Fibroblast of peridontal ligament (primary cell): Measurements from ENCODE around the gene RTEL1.

ENCODE experiments used
- DNase-seq: peaks from one replicate; pipeline ENCODE4 v3.0.0-alpha.2; 2010; ENCODE audit errors: extremely low read depth

Gene RTEL1

DNA sequence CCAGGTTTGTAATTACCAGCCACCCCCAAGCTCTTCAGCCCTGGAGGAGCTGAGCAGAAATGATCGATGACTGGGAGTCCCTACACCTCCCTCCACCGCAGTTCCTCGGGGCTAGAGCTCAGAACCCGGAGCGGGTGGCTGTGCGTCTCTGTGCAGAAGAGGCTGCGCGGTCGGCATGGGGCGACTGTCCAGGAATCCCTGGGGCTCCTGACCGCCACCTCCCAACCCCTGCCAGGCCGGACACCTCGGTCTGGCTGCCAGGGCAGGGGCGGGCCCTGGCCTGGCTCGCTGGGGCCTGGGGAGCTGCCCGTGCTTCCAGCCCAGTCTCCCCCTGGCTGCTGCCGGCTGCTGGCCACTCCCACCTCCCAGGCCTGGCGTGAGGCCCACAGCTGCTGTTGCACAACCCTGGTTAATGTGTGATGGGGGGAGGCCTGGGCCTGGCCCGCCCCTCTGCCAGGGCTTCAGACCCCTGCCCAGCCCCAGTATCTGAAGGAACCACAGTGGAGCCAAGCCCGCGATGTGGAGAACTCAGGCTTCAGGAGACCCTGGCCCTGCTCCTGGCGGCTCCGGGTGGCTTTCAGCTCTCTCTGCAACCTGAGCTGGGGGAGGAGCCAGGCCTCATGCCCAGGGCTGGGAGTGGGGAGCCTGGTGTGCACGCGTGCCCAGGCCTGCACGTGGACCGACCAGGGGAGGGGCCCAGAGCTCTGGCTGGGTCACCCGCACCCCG is 82.7 kb downstream of the RTEL1 start:
- peak; percentile 88 for DNase-seq

DNA sequence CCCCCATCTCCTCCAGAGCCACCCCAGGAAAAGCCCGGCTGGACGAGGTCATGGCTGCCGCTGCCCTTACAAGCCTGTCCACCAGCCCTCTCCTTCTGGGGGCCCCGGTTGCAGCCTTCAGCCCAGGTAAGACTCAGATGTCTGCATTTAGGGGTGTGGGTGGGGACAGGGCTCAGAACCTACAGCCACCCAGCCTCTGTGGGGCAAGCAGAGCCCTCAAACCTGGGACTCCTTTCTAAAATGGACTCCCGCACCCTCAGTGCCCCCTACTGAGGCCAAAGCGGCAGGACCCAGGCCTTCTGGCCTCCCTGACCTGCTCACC is 83.2 kb downstream of the RTEL1 start:
- DNase-seq, result no peak

DNA sequence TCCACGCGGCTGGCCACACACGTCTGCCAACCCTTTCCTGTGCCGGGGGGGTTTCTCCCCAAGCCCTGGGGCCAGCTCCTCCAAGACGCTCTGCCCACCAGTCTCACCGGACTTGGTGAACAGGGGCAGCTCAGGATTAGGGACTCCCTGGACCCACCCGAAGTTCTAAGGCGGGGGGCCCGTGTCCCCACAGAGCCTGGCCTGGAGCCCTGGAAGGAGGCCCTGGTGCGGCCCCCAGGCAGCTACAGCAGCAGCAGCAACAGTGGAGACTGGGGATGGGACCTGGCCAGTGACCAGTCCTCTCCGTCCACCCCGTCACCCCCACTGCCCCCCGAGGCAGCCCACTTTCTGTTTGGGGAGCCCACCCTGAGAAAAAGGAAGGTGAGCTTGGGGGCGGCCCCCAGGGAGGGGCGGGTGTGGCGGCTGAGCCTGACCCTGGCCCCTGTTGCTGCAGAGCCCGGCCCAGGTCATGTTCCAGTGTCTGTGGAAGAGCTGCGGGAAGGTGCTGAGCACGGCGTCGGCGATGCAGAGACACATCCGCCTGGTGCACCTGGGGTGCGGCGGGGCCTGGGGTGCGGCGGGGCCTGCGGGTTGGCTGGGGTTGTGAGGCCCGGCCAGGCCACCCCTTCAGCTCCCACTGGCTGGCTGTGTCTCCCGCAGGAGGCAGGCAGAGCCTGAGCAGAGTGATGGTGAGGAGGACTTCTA is 83.7 kb downstream of the RTEL1 start:
- no peak for DNase-seq

DNA sequence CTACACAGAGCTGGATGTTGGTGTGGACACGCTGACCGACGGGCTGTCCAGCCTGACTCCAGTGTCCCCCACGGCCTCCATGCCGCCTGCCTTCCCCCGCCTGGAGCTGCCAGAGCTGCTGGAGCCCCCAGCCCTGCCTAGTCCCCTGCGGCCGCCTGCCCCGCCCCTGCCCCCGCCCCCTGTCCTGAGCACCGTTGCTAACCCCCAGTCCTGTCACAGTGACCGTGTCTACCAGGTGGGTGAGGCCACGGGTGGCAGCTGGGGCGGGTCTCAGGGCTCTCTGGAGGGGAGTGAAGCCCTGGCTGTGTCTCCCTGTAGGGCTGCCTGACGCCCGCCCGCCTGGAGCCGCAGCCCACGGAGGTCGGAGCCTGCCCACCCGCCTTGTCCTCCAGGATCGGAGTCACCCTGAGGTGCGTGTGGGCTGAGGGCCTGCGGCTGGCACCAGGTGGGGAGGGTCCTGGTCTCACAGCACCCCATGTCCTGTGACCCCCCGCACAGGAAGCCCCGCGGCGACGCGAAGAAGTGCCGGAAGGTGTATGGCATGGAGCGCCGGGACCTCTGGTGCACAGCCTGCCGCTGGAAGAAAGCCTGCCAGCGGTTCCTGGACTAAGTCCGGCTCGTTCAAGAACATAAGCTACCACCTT is 84.4 kb downstream of the RTEL1 start:
- no peak for DNase-seq

DNA sequence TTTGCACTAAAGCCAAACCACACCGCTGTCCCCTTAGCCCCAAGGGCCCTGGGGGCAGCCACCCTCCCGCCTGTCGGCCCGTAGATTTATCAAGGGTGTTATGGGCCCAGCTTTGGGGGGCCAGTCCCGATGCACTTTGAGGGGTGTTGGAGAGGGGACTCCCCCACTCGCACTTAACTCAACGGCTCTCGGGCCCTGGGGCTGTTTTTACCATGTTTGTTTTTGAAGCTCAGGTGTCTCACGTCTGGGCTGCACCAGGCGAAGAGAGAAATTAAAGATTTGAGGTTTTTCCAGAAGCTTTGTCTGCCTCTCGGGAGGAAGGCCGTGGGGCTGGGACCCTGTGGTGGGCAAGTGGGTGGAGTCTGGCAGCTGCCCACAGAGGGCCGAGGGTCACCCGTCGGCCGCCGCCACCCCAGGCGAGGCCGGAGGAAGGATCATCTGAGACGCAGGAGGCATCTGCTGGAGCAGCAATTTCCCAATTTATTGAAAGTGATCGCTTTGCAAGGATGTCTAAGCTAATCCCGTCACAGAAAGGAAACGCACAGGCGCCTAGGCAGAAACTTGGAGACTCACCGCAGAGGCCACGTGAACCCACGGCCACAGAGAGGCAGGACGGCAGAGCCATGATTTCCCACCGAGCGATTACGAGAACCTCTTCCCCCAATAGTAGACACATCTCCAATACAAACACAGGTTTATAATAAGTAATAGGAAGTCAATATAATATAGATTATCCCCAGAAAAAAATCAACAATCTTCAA is 85.3 kb downstream of the RTEL1 start:
- DNase-seq, result no peak

DNA sequence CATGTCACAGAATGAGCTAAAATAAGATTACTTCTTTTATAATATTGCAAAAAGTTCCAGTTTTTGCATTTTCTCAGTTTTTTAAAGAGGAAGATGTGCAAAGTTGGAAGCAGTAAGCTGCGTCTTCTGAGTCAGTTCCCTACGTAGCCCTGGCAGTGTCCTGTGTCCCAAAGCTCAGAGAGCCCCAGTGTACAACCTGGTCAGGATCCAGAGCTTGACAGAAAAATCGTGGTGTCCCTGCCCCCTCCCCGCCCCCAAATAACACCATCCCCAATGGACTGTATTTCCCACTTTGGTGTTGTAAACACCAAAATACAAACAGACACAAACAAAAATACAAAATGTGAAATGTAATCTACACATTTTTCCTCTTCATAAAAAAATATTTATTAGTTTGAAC is 86.0 kb downstream of the RTEL1 start:
- DNase-seq, result no peak

DNA sequence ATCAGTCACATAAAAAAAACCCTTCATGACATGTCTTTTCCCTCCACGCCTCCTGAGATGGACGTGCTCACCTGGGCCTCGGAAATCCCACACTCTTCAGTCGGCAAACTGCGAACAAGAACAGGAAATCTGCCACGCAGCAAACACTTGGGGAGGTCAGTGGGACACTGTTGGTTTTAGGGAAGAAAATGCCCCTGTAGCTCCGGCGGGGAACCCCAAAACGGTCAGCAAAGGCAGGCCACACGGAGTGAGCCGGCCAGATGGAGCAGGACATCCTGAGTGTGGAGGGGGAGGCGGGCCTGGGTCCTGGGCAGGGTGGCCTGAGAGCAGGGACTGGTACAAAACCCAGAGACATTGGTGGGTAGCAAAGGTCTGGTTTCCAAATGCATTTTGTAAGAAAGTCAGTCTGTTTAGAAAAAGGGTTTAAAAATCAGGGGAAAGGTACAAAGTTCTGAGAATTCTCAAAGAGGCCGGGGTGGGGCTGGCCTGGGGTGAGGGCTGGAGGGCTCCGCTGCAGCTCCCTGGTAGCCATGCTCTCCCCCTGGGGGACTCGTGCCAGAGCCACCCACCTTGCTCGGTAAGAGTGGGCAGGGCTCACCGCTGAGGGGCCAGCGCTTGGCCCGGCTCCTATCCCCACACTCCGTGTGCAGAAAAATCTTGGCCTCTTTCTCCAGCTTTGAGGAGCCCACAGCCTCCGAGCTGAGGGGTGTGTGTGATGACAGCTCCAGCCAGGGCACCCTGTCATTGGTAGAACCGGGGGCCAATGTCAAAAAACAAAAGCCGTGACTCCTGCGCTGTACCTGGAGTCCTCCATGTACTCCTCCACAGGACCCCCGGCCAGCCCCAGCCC is 86.7 kb downstream of the RTEL1 start:
- no peak for DNase-seq

DNA sequence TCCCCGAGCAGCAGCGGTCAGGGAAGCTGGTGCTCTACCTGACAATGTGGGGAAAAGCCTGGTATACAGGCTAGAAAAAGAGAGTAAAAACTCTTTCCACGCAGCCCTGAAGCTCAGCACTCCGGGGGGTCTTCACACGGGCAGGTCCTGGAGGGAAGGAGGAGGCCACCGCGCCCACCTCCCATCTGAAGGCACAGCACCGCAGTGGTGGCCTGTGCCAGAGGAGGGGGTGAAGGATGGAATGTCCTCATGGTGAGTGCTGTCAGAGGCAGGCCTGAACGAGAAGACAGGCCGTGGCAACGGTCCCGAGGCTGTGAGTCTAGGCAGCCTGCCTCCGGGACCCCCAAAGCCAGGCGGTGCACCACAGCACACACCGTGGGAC is 87.3 kb downstream of the RTEL1 start:
- DNase-seq, result no peak
